ENCODE data around the gene WDR76. TPM values are rescaled to one million over a fixed set of nuclear protein-coding genes. Genes with fewer than 3 reads are reported as not detected.
"Not testable (repeated sequence)": the region's sequence is repeated elsewhere in the genome, so short reads cannot be mapped to it uniquely, and the experiment has no call there.

Gene WDR76
- total RNA-seq, 1 donor from 2014 or later, result 6.2 TPM

DNA sequence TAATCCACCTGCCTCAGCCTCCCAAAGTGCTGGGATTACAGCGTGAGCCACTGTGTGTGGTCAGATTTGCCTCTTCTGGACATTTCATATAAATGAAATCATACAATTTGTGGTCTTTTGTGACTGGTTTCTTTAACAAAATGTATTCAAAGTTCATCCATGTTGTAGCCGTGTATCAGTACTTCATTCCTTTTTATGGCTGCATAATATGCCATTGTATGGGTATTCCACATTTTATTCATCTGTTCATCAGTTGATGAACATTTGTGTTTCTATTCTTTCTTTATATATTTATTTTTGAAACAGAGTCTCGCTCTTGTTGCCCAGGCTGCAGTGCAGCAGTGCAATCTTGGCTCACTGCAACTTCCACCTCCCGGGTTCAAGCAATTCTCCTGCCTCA is 25.8 kb downstream of the WDR76 start:
- Histone ChIP-seq H3K36me3 (no peaks in the 10 kb centered on the region), H3K4me3 (no peak overlapping the region), H3K4me1 (no peaks in the 10 kb centered on the region), H3K27ac (no peak overlapping the region), H3K27me3 (no peaks in the 10 kb centered on the region), H3K9me3 (no peaks in the 10 kb centered on the region)
- TF ChIP-seq, protein P1, sequence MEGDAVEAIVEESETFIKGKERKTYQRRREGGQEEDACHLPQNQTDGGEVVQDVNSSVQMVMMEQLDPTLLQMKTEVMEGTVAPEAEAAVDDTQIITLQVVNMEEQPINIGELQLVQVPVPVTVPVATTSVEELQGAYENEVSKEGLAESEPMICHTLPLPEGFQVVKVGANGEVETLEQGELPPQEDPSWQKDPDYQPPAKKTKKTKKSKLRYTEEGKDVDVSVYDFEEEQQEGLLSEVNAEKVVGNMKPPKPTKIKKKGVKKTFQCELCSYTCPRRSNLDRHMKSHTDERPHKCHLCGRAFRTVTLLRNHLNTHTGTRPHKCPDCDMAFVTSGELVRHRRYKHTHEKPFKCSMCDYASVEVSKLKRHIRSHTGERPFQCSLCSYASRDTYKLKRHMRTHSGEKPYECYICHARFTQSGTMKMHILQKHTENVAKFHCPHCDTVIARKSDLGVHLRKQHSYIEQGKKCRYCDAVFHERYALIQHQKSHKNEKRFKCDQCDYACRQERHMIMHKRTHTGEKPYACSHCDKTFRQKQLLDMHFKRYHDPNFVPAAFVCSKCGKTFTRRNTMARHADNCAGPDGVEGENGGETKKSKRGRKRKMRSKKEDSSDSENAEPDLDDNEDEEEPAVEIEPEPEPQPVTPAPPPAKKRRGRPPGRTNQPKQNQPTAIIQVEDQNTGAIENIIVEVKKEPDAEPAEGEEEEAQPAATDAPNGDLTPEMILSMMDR (IDR thresholded peaks at IDR 0.05), result no peak
- DNase-seq (no peak), ATAC-seq (no peak)
- intact Hi-C loops (cut with DNase I), result no loop called here

DNA sequence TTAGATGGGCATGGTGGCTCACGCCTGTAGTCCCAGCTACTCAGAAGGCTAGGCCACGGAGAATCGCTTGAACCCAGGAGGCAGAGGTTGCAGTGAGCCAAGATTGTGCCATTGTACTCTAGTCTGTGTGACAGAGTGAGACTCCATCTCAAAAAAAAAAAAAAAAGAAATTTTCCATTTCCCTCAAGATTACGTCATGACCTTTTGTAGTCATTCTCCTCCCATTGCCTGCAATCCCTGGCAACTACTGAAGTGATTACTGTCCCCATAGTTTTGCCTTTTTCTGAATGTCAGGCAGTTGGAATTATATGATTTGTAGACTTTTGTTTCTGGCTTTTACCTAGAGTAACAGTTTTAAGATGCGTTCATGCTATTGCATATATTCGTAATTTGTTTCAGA is 28.0 kb downstream of the WDR76 start:
- intact Hi-C loops (cut with DNase I), result no loop called here
- TF ChIP-seq, protein P1 (IDR thresholded peaks at IDR 0.05), result no peak

DNA sequence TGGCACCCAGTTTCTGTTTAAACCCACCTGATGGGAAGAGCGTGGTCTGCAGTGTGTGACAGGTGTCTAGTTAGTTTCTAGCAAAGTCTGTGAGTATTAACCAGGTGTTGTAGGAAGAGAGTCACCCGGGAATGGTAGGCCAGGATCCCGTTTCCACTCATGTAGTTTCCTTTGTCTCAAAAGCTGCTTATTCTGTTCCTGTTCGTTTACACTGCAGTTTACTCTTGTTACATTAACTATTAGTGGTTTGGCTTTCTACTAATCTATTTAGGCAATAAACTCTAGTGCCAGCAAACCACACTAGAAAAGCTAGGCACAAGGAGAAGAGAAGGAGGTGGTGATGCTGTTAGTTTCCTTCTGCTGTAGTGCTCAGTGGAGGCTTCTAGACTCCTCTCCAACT is 32.7 kb downstream of the WDR76 start:
- H3K4me3 ChIP-seq, result no peak overlapping the region
- intact Hi-C loops (cut with DNase I), result no loop called here
- TF ChIP-seq, protein P1 (IDR thresholded peaks at IDR 0.05), result no peak
- ATAC-seq (no peak), DNase-seq (no peak)
- no peaks in the 10 kb centered on the region for H3K27me3 ChIP-seq
- no peak overlapping the region for H3K27ac ChIP-seq
- no peaks in the 10 kb centered on the region for H3K4me1 ChIP-seq
- H3K36me3 ChIP-seq, result peaks cover 16% of the 10 kb centered on the region
- H3K9me3 ChIP-seq, result no peaks in the 10 kb centered on the region

More for the DNA sequence above, 28.0 kb downstream of the WDR76 start:
- Histone ChIP-seq H3K36me3 (peaks cover 10% of the 10 kb centered on the region), H3K4me1 (no peaks in the 10 kb centered on the region), H3K4me3 (no peak overlapping the region), H3K9me3 (no peaks in the 10 kb centered on the region), H3K27ac (no peak overlapping the region), H3K27me3 (no peaks in the 10 kb centered on the region)
- ATAC-seq (no peak), DNase-seq (no peak)

DNA sequence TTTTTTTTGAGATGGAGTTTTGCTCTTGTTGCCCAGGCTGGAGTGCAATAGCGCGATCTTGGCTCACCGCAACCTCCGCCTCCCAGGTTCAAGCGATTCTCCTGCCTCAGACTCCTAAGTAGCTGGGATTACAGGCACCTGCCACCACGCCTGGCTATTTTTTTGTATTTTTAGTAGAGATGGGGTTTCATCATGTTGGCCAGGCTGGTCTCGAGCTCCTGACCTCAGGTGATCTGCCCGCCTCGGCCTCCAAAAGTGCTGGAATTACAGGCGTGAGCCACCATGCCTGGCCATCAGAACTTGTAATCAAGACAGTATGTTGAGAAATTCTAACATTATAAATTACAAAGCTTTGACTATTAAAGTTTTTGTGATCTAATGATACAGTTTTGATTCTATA is 39.8 kb downstream of the WDR76 start:
- intact Hi-C loops (cut with DNase I); H3K27me3 ChIP-seq; H3K9me3 ChIP-seq; DNase-seq; H3K4me1 ChIP-seq; H3K4me3 ChIP-seq; H3K27ac ChIP-seq; ATAC-seq: not testable (repeated sequence)
- H3K36me3 ChIP-seq, result peaks cover 14% of the 10 kb centered on the region

DNA sequence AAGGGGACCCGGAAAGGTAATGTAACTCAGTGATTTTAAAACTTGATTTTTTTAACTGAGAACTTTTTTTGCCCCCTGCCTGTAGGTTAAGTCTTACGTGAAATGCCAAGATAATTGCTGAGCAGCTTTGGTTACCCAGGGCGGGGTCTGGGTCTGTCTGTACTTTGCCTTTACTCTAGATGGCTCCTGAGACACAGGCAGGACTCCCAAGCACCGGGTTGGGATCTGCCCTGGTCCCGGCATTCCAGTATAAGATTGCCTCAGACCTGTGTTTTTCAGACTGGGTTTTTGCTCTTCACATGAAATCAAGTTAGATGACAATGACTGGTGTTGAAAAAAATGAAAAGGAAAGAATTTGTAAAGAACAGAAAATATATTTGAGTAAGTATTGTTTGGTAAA is 40.3 kb downstream of the WDR76 start:
- ATAC-seq, result no peak
- DNase-seq, result no peak
- intact Hi-C loops (cut with DNase I), result no loop called here
- no peak overlapping the region for H3K4me3 ChIP-seq
- H3K9me3 ChIP-seq, result no peaks in the 10 kb centered on the region
- no peaks in the 10 kb centered on the region for H3K4me1 ChIP-seq
- TF ChIP-seq, protein P1 (IDR thresholded peaks at IDR 0.05), result no peak
- H3K27me3 ChIP-seq, result no peaks in the 10 kb centered on the region
- peaks cover 14% of the 10 kb centered on the region for H3K36me3 ChIP-seq
- H3K27ac ChIP-seq, result no peak overlapping the region

DNA sequence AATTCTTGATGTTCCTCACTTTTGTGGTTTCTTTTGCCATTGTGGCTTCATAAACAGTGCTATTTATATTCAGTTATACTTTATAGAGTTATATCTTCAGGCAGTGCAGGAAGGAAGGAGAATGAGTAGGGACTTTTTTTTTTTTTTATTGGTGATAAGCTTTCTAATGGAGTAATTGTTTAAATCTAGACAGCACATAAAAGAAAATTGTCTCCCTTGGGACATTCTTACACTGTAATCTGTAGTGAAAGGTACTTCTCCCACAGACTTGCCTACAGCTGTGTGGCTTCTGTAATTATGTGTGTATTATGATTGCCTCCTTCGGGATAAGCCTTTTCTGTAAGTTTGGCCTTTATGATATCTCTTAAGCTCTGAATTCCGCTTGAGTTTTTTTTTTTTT is 41.6 kb downstream of the WDR76 start:
- intact Hi-C loops (cut with DNase I), result no loop called here
- DNase-seq (no peak), ATAC-seq (no peak)
- H3K4me1 ChIP-seq, result no peaks in the 10 kb centered on the region
- no peaks in the 10 kb centered on the region for H3K9me3 ChIP-seq
- H3K36me3 ChIP-seq, result peaks cover 14% of the 10 kb centered on the region
- H3K4me3 ChIP-seq, result no peak overlapping the region
- TF ChIP-seq, protein P1 (IDR thresholded peaks at IDR 0.05), result no peak
- no peaks in the 10 kb centered on the region for H3K27me3 ChIP-seq
- H3K27ac ChIP-seq, result no peak overlapping the region

Measured in upper lobe of right lung (tissue), 1 donor.